ENCODE results near the gene ZNF639. TPM values are rescaled to one million over a fixed set of nuclear protein-coding genes. Genes with fewer than 3 reads are reported as not detected.

ZNF639 gene
- total RNA-seq, 1 donor from 2014 or later: 48.6 TPM

DNA sequence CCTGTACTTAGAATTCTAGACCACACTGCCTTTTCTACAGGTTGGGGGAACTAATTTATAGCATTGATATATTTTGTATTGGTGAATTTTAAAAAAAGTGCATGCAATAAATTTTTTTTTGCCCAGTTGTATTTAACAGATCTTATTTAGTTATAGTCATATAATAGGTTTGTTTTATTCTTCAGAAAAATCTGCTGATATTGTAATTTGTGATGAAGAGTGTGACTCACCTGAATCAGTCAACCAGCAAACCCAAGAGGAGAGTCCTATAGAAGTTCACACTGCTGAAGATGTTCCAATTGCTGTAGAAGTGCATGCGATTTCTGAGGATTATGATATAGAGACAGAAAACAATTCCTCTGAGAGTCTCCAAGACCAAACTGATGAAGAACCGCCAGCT, 10.3 kb downstream of the ZNF639 start:
- no peak for DNase-seq (ENCODE audit: low read depth)
- Histone ChIP-seq H3K4me3 (ENCODE audit: low read depth, low read length) (no peak overlapping the region), H3K36me3 (ENCODE audit: control insufficient read depth, insufficient read depth, low read length) (no peaks in the 10 kb centered on the region), H3K27me3 (ENCODE audit: control insufficient read depth, insufficient read depth, low read length) (no peaks in the 10 kb centered on the region)
- TF ChIP-seq CTCF (IDR thresholded peaks at IDR 0.05; ENCODE audit: insufficient read depth, low read length, poor library complexity, severe bottlenecking): no peak

DNA sequence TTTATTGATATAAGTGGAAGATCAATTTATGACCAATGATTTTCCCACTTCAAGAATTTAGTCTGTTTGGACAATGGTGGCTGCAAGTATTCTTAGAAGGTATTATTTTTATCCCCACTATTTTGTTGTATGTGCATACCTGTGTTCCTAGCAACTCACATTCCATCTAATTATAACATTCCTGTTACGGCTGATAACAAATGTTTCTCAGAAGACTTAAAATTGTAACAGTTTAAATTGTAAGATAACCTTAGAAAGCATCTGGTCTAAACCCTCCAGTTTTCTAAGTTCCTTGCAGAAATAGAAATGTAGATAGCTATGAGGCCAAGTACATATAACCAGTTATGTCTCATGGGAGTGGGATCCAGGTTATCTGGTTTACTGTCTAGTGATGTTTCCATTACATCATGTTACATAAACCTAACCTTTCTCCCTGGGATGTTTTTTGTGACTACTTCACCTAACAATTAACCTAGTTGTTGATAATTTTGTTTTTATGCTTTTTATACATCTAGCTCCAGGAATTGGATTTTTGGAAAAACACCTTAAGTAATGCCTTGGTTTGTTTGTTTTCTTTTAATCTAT, 13.6 kb downstream of the ZNF639 start:
- no peaks in the 10 kb centered on the region for H3K36me3 ChIP-seq (ENCODE audit: control insufficient read depth, insufficient read depth, low read length)
- no peak overlapping the region for H3K4me3 ChIP-seq (ENCODE audit: low read depth, low read length)
- no peaks in the 10 kb centered on the region for H3K27me3 ChIP-seq (ENCODE audit: control insufficient read depth, insufficient read depth, low read length)
- no peak for DNase-seq (ENCODE audit: low read depth)
- no peak for TF ChIP-seq CTCF (IDR thresholded peaks at IDR 0.05; ENCODE audit: insufficient read depth, low read length, poor library complexity, severe bottlenecking)

DNA sequence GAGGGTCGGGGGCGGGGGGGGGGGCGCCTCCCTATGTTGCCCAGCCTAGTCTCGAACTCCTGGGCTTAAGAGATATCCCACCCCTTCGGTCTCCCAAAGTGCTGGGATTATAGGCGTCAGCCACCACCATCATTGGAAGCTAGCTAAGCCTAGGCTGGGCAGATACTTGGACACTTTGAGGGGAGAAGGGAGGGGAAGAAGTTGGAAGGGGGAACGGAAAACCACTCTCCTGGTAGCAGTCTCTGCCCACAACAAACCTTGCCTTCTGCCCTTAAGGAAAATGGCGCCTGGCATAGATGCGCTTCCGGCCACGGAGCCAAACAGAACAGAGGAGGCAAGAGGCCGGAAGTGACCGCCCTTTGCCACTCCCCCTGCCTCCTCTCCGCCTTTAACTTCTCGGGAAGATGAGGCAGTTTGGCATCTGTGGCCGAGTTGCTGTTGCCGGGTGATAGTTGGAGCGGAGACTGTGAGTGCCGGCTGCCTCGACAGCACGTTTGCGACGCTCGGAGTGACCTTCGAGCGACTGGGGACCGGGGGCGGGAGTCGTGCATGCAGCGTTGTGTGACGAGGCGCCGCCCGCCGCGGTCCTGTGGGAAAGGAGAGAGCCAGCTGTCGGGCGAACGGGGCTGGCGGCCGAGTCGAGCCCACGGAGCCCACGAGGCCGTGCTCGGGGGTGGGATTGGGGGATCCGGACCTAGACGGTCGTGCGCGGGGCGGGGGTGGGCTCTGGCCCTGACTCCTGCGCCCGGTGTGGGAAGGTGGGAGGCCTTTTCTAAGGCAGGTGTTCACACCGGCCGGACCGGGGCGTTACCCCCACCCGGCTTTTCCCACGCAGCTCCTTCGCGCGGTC, 24.7 kb downstream of the ZNF639 start, which contains the start of gene MFN1:
MFN1 (plus strand) TSS at position 365 of the 850 bp plus-strand sequence. CDS start 1,143 bp downstream, outside the sequence.
- Histone ChIP-seq H3K27me3 (ENCODE audit: control insufficient read depth, insufficient read depth, low read length) (no peaks in the 10 kb centered on the region), H3K4me3 (ENCODE audit: low read depth, low read length) (peak within 1 kb of the TSS; percentile 76), H3K36me3 (ENCODE audit: control insufficient read depth, insufficient read depth, low read length) (no peaks in the 10 kb centered on the region)
- TF ChIP-seq CTCF (IDR thresholded peaks at IDR 0.05; ENCODE audit: insufficient read depth, low read length, poor library complexity, severe bottlenecking): no peak
- peak; percentile 87 for DNase-seq (ENCODE audit: low read depth)

- Histone ChIP-seq H3K27me3 (ENCODE audit: control insufficient read depth, insufficient read depth, low read length) (no peaks in the 10 kb centered on the region), H3K4me3 (ENCODE audit: low read depth, low read length) (peak overlapping the region; percentile 76), H3K36me3 (ENCODE audit: control insufficient read depth, insufficient read depth, low read length) (no peaks in the 10 kb centered on the region)
- no peak for DNase-seq (ENCODE audit: low read depth)
- TF ChIP-seq CTCF (IDR thresholded peaks at IDR 0.05; ENCODE audit: insufficient read depth, low read length, poor library complexity, severe bottlenecking): no peak
These were observed 25.6 kb downstream of the ZNF639 start for GRCh38 chr3:179348325-179349013.

DNA sequence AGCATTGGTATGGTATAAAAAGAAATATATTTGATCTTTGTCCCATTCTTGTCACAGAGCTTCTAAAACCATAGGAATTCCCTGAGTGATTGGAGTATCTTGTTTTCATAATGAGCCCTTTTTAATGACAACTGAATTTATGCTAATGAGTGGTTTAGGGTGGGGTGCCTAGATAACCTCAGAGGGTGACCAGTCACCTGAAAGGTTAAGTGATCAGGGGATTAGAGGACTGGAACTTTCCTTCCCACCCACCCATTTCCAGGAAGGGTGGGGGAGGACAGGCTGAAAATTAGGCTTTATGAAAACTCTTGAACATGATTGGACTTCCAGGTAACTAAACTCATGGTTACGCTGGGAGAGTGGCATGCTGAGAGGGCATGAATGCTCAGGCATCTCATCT, 33.2 kb downstream of the ZNF639 start:
- Histone ChIP-seq H3K4me3 (ENCODE audit: low read depth, low read length) (no peak overlapping the region), H3K36me3 (ENCODE audit: control insufficient read depth, insufficient read depth, low read length) (no peaks in the 10 kb centered on the region), H3K27me3 (ENCODE audit: control insufficient read depth, insufficient read depth, low read length) (no peaks in the 10 kb centered on the region)
- DNase-seq (ENCODE audit: low read depth): no peak
- no peak for TF ChIP-seq CTCF (IDR thresholded peaks at IDR 0.05; ENCODE audit: insufficient read depth, low read length, poor library complexity, severe bottlenecking)
